ENCODE measurements around the gene DNLZ.

DNA sequence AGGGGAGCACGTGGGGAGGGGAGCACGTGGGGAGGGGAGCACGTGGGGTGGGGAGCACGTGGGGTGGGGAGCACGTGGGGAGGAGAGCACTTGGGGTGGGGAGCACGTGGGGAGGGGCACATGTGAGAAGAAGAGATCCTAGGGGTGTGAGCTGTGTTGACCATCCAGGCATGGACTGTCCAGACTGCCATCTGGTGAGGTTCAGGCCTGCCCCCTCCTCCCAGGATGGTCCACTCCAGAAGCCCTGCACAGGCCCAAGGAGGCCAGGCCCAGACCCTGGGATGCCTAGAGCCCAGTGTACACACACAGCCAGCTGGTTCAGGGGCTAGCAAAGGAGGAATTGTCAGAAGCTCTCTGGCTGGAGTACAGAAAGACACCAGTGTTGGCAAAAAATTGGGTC, 34.1 kb upstream of the DNLZ start:
- TF ChIP-seq, protein P1, sequence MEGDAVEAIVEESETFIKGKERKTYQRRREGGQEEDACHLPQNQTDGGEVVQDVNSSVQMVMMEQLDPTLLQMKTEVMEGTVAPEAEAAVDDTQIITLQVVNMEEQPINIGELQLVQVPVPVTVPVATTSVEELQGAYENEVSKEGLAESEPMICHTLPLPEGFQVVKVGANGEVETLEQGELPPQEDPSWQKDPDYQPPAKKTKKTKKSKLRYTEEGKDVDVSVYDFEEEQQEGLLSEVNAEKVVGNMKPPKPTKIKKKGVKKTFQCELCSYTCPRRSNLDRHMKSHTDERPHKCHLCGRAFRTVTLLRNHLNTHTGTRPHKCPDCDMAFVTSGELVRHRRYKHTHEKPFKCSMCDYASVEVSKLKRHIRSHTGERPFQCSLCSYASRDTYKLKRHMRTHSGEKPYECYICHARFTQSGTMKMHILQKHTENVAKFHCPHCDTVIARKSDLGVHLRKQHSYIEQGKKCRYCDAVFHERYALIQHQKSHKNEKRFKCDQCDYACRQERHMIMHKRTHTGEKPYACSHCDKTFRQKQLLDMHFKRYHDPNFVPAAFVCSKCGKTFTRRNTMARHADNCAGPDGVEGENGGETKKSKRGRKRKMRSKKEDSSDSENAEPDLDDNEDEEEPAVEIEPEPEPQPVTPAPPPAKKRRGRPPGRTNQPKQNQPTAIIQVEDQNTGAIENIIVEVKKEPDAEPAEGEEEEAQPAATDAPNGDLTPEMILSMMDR (IDR thresholded peaks at IDR 0.05) = no peak
- no peak for TF ChIP-seq EZH2 (IDR thresholded peaks at IDR 0.05; ENCODE audit: borderline replicate concordance, insufficient read depth, low read depth, low read length, poor library complexity, severe bottlenecking)
